ENCODE measurements around the gene ROGDI. TPM values are rescaled to one million over a fixed set of nuclear protein-coding genes. Genes with fewer than 3 reads are reported as not detected.

ROGDI gene
- total and polyA plus RNA-seq, 3 donors from 2014 or later = 27.3 to 37.0 (median 30.0) TPM

GRCh38 chr16:4828567-4829321, 26.3 kb upstream of the ROGDI start:
- no peak overlapping the region for H3K27ac ChIP-seq
- DNase-seq = no peak
- TF ChIP-seq CTCF (IDR thresholded peaks at IDR 0.05) (no peak), POLR2A (IDR thresholded peaks at IDR 0.05) (no peak)
- no peaks in the 10 kb centered on the region for H3K9me3 ChIP-seq
- no peak overlapping the region for H3K4me3 ChIP-seq
- H3K36me3 ChIP-seq (ENCODE audit: low read depth, missing control alignments) = no peaks in the 10 kb centered on the region
- no peaks in the 10 kb centered on the region for H3K27me3 ChIP-seq
- 91 to 92% methylated on average over 11 of the region's 11 CpGs for WGBS, 2 donors
- intact Hi-C loops (cut with DNase I; ENCODE audit: low total_unique reads) = no loop called here
- no peaks in the 10 kb centered on the region for H3K4me1 ChIP-seq

GRCh38 chr16:4826980-4827379, 24.5 kb upstream of the ROGDI start:
- TF ChIP-seq POLR2A (IDR thresholded peaks at IDR 0.05) = no peak
- no peak for TF ChIP-seq CTCF (IDR thresholded peaks at IDR 0.05)
- Histone ChIP-seq H3K4me3 (no peak overlapping the region), H3K27me3 (no peaks in the 10 kb centered on the region), H3K27ac (no peak overlapping the region), H3K9me3 (no peaks in the 10 kb centered on the region), H3K36me3 (ENCODE audit: low read depth, missing control alignments) (no peaks in the 10 kb centered on the region), H3K4me1 (no peaks in the 10 kb centered on the region)
- intact Hi-C loops (cut with DNase I; ENCODE audit: low total_unique reads) = no loop called here
- DNase-seq = no peak
- 74 to 78% methylated on average over 10 of the region's 10 CpGs for WGBS, 2 donors

GRCh38 chr16:4826526-4826925, 24.1 kb upstream of the ROGDI start:
- intact Hi-C loops (cut with DNase I; ENCODE audit: low total_unique reads) = no loop called here
- Histone ChIP-seq H3K4me1 (no peaks in the 10 kb centered on the region), H3K36me3 (ENCODE audit: low read depth, missing control alignments) (no peaks in the 10 kb centered on the region), H3K27ac (no peak overlapping the region), H3K27me3 (no peaks in the 10 kb centered on the region), H3K4me3 (no peak overlapping the region), H3K9me3 (no peaks in the 10 kb centered on the region)
- TF ChIP-seq CTCF (IDR thresholded peaks at IDR 0.05) (no peak), POLR2A (IDR thresholded peaks at IDR 0.05) (no peak)
- no peak for DNase-seq
- WGBS, 2 donors = 88 to 97% methylated on average over 4 of the region's 4 CpGs

- Histone ChIP-seq H3K4me3 (no peak overlapping the region), H3K4me1 (no peaks in the 10 kb centered on the region), H3K27ac (no peak overlapping the region), H3K27me3 (no peaks in the 10 kb centered on the region), H3K9me3 (no peaks in the 10 kb centered on the region), H3K36me3 (ENCODE audit: low read depth, missing control alignments) (no peaks in the 10 kb centered on the region)
- intact Hi-C loops (cut with DNase I; ENCODE audit: low total_unique reads) = no loop called here
- no peak for DNase-seq
- TF ChIP-seq POLR2A (IDR thresholded peaks at IDR 0.05) (no peak), CTCF (IDR thresholded peaks at IDR 0.05) (no peak)
- 84 to 85% methylated on average over 8 of the region's 8 CpGs for WGBS, 2 donors
These were observed 22.8 kb upstream of the ROGDI start for GRCh38 chr16:4825196-4825595.

- no peak for DNase-seq
- no peaks in the 10 kb centered on the region for H3K4me1 ChIP-seq
- WGBS, 2 donors = 97% methylated on average over 6 of the region's 6 CpGs
These were observed 18.2 kb upstream of the ROGDI start for GRCh38 chr16:4820652-4821051.

More at GRCh38 chr16:4820652-4821051, 18.2 kb upstream of the ROGDI start:
- Histone ChIP-seq H3K4me3 (no peak overlapping the region), H3K27me3 (no peaks in the 10 kb centered on the region), H3K27ac (no peak overlapping the region), H3K36me3 (ENCODE audit: low read depth, missing control alignments) (no peaks in the 10 kb centered on the region), H3K9me3 (no peaks in the 10 kb centered on the region)
- intact Hi-C loops (cut with DNase I; ENCODE audit: low total_unique reads) = no loop called here
- TF ChIP-seq POLR2A (IDR thresholded peaks at IDR 0.05) = no peak
- no peak for TF ChIP-seq CTCF (IDR thresholded peaks at IDR 0.05)
